ENCODE results near the gene CYSTM1.

Gene CYSTM1

GRCh38 chr5:140260089-140260656 is 85.2 kb downstream of the CYSTM1 start:
- DNase-seq (ENCODE audit: low read depth), result no peak
- TF ChIP-seq MYC (IDR thresholded peaks at IDR 0.05; ENCODE audit: low read depth, low read length), result no peak
- TF ChIP-seq MAX (IDR thresholded peaks at IDR 0.05; ENCODE audit: low read depth, low read length), result no peak
- no peak for TF ChIP-seq CTCF (IDR thresholded peaks at IDR 0.05; ENCODE audit: low read depth, low read length)
- TF ChIP-seq POLR2A (IDR thresholded peaks at IDR 0.05; ENCODE audit: extremely low read depth, insufficient read length), result no peak
- H3K4me3 ChIP-seq (ENCODE audit: low read depth, low read length), result no peak overlapping the region

- peak; percentile 80 for DNase-seq (ENCODE audit: low read depth)
- no peak overlapping the region for H3K4me3 ChIP-seq (ENCODE audit: low read depth, low read length)
- TF ChIP-seq POLR2A (IDR thresholded peaks at IDR 0.05; ENCODE audit: extremely low read depth, insufficient read length), result no peak
- no peak for TF ChIP-seq MYC (IDR thresholded peaks at IDR 0.05; ENCODE audit: low read depth, low read length)
- TF ChIP-seq CTCF (IDR thresholded peaks at IDR 0.05; ENCODE audit: low read depth, low read length), result no peak
- no peak for TF ChIP-seq MAX (IDR thresholded peaks at IDR 0.05; ENCODE audit: low read depth, low read length)
Measured at GRCh38 chr5:140261403-140262171, 86.6 kb downstream of the CYSTM1 start.

GRCh38 chr5:140262221-140262620 is 87.2 kb downstream of the CYSTM1 start:
- TF ChIP-seq POLR2A (IDR thresholded peaks at IDR 0.05; ENCODE audit: extremely low read depth, insufficient read length), result no peak
- no peak for TF ChIP-seq CTCF (IDR thresholded peaks at IDR 0.05; ENCODE audit: low read depth, low read length)
- TF ChIP-seq MAX (IDR thresholded peaks at IDR 0.05; ENCODE audit: low read depth, low read length), result no peak
- no peak for TF ChIP-seq MYC (IDR thresholded peaks at IDR 0.05; ENCODE audit: low read depth, low read length)
- H3K4me3 ChIP-seq (ENCODE audit: low read depth, low read length), result no peak overlapping the region
- no peak for DNase-seq (ENCODE audit: low read depth)

GRCh38 chr5:140262839-140263238 is 87.9 kb downstream of the CYSTM1 start:
- TF ChIP-seq CTCF (IDR thresholded peaks at IDR 0.05; ENCODE audit: low read depth, low read length) (no peak), MYC (IDR thresholded peaks at IDR 0.05; ENCODE audit: low read depth, low read length) (no peak), POLR2A (IDR thresholded peaks at IDR 0.05; ENCODE audit: extremely low read depth, insufficient read length) (no peak), MAX (IDR thresholded peaks at IDR 0.05; ENCODE audit: low read depth, low read length) (no peak)
- DNase-seq (ENCODE audit: low read depth), result no peak
- no peak overlapping the region for H3K4me3 ChIP-seq (ENCODE audit: low read depth, low read length)

GRCh38 chr5:140265845-140266244 is 90.9 kb downstream of the CYSTM1 start:
- no peak for DNase-seq (ENCODE audit: low read depth)
- no peak overlapping the region for H3K4me3 ChIP-seq (ENCODE audit: low read depth, low read length)
- TF ChIP-seq MYC (IDR thresholded peaks at IDR 0.05; ENCODE audit: low read depth, low read length) (no peak), MAX (IDR thresholded peaks at IDR 0.05; ENCODE audit: low read depth, low read length) (no peak)

GRCh38 chr5:140266471-140267200 is 91.6 kb downstream of the CYSTM1 start:
- no peak for DNase-seq (ENCODE audit: low read depth)
- H3K4me3 ChIP-seq (ENCODE audit: low read depth, low read length), result no peak overlapping the region
- TF ChIP-seq POLR2A (IDR thresholded peaks at IDR 0.05; ENCODE audit: extremely low read depth, insufficient read length) (no peak), MAX (IDR thresholded peaks at IDR 0.05; ENCODE audit: low read depth, low read length) (no peak), CTCF (IDR thresholded peaks at IDR 0.05; ENCODE audit: low read depth, low read length) (no peak), MYC (IDR thresholded peaks at IDR 0.05; ENCODE audit: low read depth, low read length) (no peak)

All from NB4 (cell line).